A673 (cell line): ENCODE data around the gene CACNA1A.
"Not testable (repeated sequence)": the region's sequence is repeated elsewhere in the genome, so short reads cannot be mapped to it uniquely, and the experiment has no call there.

Experiments used
- CTCF ChIP-seq: fragments of 300-800, 200-600 bp; sonication (generic); conservative IDR thresholded peaks from 2 replicates; pipeline ENCODE4 v1.5.1; 2017; ENCODE audit warnings: low read depth, mild to moderate bottlenecking, antibody characterized with exemption, low read length, moderate library complexity, mixed read lengths
- EZH2 ChIP-seq: fragments of 200-600 bp; sonication (generic); IDR thresholded peaks from 2 replicates; pipeline ENCODE4 v1.6.1; 2017; ENCODE audit warnings: borderline replicate concordance, low read depth, mild to moderate bottlenecking, mixed read lengths, antibody characterized with exemption, low read length; ENCODE audit not compliant: poor library complexity, severe bottlenecking

GRCh38 chr19:13185763-13186657 is 320.3 kb downstream of the CACNA1A start:
- not testable (repeated sequence) for TF ChIP-seq CTCF, EZH2
